Measurements from ENCODE around the gene PBX4.
"Not testable (repeated sequence)": the region's sequence is repeated elsewhere in the genome, so short reads cannot be mapped to it uniquely, and the experiment has no call there.

Gene PBX4

DNA sequence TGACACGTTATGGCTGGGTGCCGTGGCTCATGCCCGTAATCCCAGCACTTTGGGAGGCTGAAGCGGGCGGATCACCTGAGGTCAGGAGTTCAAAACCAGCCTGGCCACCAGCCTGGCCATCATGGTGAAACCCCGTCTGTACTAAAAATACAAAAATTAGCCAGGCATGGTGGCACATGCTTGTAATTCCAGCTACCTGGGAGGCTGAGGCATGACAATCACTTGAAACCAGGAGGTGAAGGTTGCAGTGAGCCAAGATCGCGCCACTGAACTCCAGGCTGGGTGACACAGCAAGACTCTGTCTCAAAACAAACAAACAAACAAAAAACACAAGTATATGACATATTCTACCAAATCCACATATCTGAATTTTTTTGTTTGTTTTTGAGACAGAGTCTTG, 11.8 kb downstream of the PBX4 start:
- not testable (repeated sequence) for H3K9me3 Mint-ChIP-seq; DNase-seq (ENCODE audit: low spot score in 2 of 2); ATAC-seq (replicated peaks; ENCODE audit: extremely low read depth, poor library complexity, severe bottlenecking); H3K4me3 Mint-ChIP-seq; H3K27me3 Mint-ChIP-seq
- peak overlapping the region; percentile 77 for H3K27ac Mint-ChIP-seq (ENCODE audit: low read depth)
- H3K4me1 Mint-ChIP-seq = peaks cover 37% of the 10 kb centered on the region
- peaks cover 11% of the 10 kb centered on the region for H3K36me3 Mint-ChIP-seq (ENCODE audit: insufficient read depth)

DNA sequence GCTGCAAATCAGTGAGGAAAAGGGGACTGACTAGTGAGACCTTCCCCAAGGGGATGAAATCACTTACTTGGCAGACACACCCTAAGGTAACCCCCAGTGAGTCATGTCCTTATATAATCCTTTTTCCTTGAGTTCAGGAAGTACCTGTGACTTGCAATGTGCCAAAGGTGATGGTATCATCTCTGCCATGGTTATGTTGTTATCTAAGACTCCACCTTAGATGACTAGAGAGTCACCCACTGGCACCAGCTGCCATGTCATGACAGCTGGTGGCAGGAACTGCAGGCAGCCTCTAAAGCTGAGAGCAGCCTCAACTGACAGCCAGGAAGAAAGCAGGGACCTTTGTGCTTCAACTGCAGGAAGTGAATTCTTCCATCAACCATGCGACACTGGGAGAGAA, 12.5 kb downstream of the PBX4 start:
- H3K27me3 Mint-ChIP-seq = no peaks in the 10 kb centered on the region
- peaks cover 11% of the 10 kb centered on the region for H3K36me3 Mint-ChIP-seq (ENCODE audit: insufficient read depth)
- peak in 1 of 2 donors; percentile 26 for DNase-seq (ENCODE audit: low spot score in 2 of 2)
- H3K27ac Mint-ChIP-seq (ENCODE audit: low read depth) = peak overlapping the region; percentile 77
- H3K4me3 Mint-ChIP-seq = peak overlapping the region; percentile 25
- peaks cover 43% of the 10 kb centered on the region for H3K4me1 Mint-ChIP-seq
- no peaks in the 10 kb centered on the region for H3K9me3 Mint-ChIP-seq
- ATAC-seq (replicated peaks; ENCODE audit: extremely low read depth, poor library complexity, severe bottlenecking) = peak; percentile 79

DNA sequence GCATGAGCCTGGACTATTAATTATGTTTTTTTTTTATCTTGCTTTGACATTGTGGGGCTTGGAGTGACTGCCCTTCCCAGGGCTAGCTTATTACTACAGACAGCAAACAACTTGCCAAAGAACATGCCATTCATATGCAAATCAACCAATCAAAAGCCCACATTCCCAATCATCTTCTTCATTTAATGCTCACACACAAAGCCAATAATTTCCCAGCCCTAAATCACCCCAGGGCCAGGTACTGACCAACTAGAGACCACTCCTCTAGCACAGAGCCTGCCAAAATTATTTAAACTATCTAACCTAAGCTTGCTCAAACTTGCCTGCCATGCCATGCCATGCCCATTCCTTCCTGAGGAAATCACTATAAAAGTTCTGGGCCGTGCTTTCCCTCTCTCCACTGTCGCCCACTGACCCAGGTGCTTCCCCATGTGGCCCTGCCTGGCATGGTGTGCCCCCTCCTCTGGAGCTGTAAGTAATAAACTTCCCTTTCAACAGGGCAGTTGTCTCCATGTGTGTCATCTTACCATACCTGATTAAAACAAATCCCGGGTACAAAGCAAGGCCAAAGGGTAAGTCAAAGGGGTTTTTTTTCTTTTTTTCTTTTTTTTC, 15.7 kb downstream of the PBX4 start:
- Mint-ChIP-seq H3K4me3 (peak overlapping the region; percentile 8), H3K27ac (ENCODE audit: low read depth) (peak overlapping the region; percentile 87), H3K27me3 (no peaks in the 10 kb centered on the region), H3K9me3 (no peaks in the 10 kb centered on the region), H3K4me1 (peaks cover 51% of the 10 kb centered on the region), H3K36me3 (ENCODE audit: insufficient read depth) (peaks cover 10% of the 10 kb centered on the region)
- no peak for ATAC-seq (replicated peaks; ENCODE audit: extremely low read depth, poor library complexity, severe bottlenecking)
- DNase-seq (ENCODE audit: low spot score in 2 of 2) = no peak

DNA sequence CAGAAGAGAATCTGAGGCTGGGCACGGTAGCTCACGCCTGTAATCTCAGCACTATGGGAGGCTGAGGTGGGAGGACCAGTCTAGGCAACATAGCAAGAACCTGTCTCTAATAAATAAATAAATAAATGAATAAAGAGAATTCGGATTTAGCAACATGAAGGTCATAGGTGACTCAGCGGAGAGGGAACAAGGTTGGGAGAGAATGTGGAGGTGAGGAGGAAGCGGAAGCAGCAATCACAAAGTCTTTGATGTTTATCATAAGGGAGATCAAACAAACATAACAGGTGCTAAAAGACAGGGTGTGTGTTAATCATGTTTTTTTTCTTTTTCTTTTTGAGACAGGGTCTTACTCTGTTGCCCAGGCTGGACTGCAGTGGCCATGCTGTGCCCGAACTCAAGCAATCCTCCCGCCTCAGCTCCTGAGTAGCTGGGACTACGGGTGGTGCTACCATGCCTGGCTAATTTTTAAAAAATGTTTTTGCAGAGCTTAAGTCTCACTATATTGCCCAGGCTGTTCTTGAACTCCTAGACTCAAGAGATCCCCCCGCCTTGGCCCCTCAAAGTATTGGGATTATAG, 16.3 kb downstream of the PBX4 start:
- DNase-seq (ENCODE audit: low spot score in 2 of 2) = no peak
- no peak for ATAC-seq (replicated peaks; ENCODE audit: extremely low read depth, poor library complexity, severe bottlenecking)
- Mint-ChIP-seq H3K9me3 (no peaks in the 10 kb centered on the region), H3K36me3 (ENCODE audit: insufficient read depth) (peaks cover 14% of the 10 kb centered on the region), H3K27ac (ENCODE audit: low read depth) (peak overlapping the region; percentile 87), H3K27me3 (no peaks in the 10 kb centered on the region), H3K4me1 (peaks cover 57% of the 10 kb centered on the region), H3K4me3 (peak overlapping the region; percentile 40)

DNA sequence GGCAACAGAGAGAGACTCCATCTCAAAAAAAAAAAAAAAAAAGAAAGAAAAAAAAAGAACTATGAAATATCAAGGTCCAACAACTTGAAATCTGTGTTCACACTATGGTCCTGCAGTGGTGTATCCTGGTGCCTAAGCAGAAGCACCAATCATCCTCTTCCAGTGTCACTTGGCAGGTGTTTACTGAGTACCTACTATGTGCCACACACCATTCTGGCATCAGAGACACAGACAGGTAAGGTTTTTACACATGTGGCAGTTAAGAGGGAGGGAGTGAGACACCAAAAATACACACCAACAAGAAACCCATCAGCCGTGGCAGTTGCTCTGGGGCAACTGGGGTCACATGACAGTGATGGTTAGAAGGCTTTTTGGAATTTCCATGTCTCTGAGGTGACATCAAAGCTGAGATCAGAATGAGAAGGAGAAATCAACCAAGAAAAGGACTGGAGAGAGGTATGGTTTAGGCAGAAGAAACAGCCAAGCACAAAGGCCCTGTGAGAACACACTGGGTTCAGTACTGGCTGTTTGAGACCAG, 17.6 kb downstream of the PBX4 start:
- ATAC-seq (replicated peaks; ENCODE audit: extremely low read depth, poor library complexity, severe bottlenecking) (no peak), DNase-seq (ENCODE audit: low spot score in 2 of 2) (no peak)
- Mint-ChIP-seq H3K27me3 (no peaks in the 10 kb centered on the region), H3K9me3 (no peaks in the 10 kb centered on the region), H3K27ac (ENCODE audit: low read depth) (peak overlapping the region; percentile 87), H3K36me3 (ENCODE audit: insufficient read depth) (peaks cover 12% of the 10 kb centered on the region), H3K4me3 (peak overlapping the region; percentile 40), H3K4me1 (peaks cover 50% of the 10 kb centered on the region)

DNA sequence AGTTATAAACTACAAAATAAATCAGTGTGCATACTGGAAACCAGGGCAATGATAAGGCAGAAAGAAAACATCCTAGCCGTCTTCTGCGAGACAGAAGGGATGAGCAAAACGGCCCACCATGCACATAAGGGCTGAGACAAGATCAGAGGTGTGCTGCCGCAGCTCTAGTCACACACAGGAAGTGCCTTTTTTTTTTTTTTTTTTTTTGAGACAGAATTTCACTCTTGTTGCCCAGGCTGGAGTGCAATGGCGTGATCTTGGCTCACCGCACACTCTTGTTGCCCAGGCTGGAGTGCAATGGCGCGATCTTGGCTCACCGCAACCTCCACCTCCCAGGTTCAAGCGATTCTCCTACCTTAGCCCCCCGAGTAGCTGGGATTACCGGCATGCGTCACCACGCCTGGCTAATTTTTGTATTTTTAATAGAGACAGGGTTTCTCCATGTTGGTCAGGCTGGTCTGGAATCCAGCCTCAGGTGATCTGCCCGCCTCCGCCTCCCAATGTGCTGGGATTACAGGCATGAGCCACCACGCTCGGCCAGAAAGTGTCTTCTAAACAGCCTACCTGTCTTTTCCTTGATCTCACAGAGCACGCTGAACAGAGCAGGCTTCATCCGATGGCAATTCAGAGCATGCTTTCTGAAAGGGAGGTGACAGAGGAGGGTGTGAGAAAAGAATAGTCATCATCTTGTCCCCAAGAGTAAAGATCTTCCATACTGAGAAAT, 19.6 kb downstream of the PBX4 start:
- Mint-ChIP-seq H3K27ac (ENCODE audit: low read depth) (peak overlapping the region; percentile 97), H3K4me1 (peaks cover 50% of the 10 kb centered on the region), H3K4me3 (peak overlapping the region; percentile 78), H3K36me3 (ENCODE audit: insufficient read depth) (peaks cover 16% of the 10 kb centered on the region)
- not testable (repeated sequence) for H3K27me3 Mint-ChIP-seq, H3K9me3 Mint-ChIP-seq
- ATAC-seq (replicated peaks; ENCODE audit: extremely low read depth, poor library complexity, severe bottlenecking) (peak; percentile 79), DNase-seq (ENCODE audit: low spot score in 2 of 2) (peak; percentile 42 to 70)

DNA sequence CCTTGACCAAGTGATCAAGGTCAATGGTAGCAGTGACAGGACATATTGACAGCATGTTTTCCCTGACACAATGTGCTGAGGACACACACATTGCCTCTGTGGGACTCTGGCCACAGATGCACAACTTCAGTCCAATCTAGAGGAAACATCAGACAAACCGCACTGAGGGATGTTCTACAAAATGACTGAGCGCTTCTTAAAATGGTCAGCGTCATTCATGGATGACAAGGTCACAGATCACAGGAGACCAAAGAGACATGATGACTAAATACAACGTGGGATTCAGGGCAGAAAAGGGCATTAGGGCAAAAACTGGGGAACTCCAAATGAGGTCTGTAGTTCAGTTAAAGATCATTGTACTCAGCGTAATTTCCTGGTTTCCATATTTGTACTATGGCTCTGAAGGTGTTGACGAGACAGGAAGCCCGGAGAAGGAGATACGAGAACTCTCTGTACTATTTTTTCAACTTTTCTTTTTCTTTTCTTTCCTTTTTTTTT, 20.6 kb downstream of the PBX4 start:
- Mint-ChIP-seq H3K4me1 (peaks cover 43% of the 10 kb centered on the region), H3K9me3 (no peaks in the 10 kb centered on the region), H3K36me3 (ENCODE audit: insufficient read depth) (peaks cover 20% of the 10 kb centered on the region), H3K27ac (ENCODE audit: low read depth) (peak overlapping the region; percentile 97), H3K27me3 (no peaks in the 10 kb centered on the region), H3K4me3 (peak overlapping the region; percentile 78)
- ATAC-seq (replicated peaks; ENCODE audit: extremely low read depth, poor library complexity, severe bottlenecking) (peak; percentile 79), DNase-seq (ENCODE audit: low spot score in 2 of 2) (peak in 1 of 2 donors; percentile 73)

DNA sequence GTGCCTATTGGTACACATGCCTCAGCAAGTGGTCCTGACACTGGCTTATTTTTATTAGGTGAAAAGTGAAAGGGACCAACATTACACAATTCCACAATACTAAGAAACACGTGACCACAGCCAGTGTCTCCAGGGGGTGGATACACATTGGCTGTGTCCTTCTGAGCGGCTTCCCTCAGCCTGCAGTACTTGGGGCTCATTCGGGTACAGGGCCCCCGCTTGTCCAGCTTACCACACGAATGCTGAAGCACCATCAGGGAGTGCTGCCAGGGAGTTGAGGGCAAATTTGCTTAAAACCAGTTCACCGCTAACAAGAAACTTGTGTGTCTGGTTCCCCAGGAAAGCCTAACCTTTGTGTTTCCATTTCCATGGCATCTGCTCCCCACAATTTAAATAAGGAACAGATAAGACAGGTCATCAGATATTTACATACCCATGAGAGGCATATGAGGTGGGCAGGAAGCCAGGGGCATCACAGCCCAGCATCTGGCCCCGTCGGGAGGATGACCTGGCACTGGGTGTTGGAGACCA, 23.3 kb downstream of the PBX4 start:
- no peak for DNase-seq (ENCODE audit: low spot score in 2 of 2)
- Mint-ChIP-seq H3K27me3 (no peaks in the 10 kb centered on the region), H3K4me1 (peaks cover 37% of the 10 kb centered on the region), H3K4me3 (no peak overlapping the region), H3K9me3 (no peaks in the 10 kb centered on the region), H3K36me3 (ENCODE audit: insufficient read depth) (peaks cover 24% of the 10 kb centered on the region), H3K27ac (ENCODE audit: low read depth) (peak overlapping the region; percentile 97)
- ATAC-seq (replicated peaks; ENCODE audit: extremely low read depth, poor library complexity, severe bottlenecking) = no peak

DNA sequence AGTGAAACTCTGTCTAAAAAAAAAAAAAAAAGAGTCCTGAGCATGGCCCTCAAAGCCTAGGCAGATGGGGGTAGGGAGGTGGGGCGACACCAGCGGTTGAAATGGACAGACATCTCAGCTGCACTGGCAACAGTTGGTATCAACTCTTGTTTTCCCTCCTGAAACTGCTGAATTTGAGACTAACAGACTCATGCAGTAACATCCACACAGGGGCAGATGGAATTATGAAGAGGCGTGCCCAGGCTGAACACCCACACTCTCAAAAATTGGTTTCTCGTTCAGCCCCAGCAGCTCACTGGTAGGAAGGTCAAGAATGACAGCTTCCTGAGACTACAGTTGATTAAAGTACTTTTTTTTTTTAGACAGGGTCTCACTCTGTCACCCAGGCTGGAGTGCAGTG, 24.1 kb downstream of the PBX4 start:
- H3K27me3 Mint-ChIP-seq = no peaks in the 10 kb centered on the region
- no peaks in the 10 kb centered on the region for H3K9me3 Mint-ChIP-seq
- peaks cover 29% of the 10 kb centered on the region for H3K36me3 Mint-ChIP-seq (ENCODE audit: insufficient read depth)
- peaks cover 41% of the 10 kb centered on the region for H3K4me1 Mint-ChIP-seq
- no peak for DNase-seq (ENCODE audit: low spot score in 2 of 2)
- peak overlapping the region; percentile 41 for H3K27ac Mint-ChIP-seq (ENCODE audit: low read depth)
- H3K4me3 Mint-ChIP-seq = no peak overlapping the region
- ATAC-seq (replicated peaks; ENCODE audit: extremely low read depth, poor library complexity, severe bottlenecking) = no peak

DNA sequence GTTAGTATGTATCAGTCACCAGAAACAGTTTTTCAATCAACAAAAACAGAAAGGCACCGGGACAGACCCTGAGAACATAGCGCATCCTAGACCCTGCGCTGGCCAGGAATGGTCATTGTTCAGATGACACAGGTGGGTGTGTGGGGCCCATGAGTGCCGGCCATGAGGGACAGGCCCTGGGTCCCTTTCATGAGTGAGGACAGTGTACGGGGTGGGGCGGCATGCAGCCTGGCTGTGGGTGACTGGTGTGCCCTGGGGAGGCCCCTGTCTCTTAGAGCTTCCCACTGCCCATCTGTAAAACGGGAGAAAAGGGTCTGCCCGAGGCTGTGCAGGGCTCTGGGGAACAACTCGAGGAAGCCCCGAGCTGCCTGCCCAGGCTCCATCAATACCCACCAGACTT, 25.8 kb downstream of the PBX4 start:
- Mint-ChIP-seq H3K4me3 (no peak overlapping the region), H3K27ac (ENCODE audit: low read depth) (no peak overlapping the region), H3K27me3 (no peaks in the 10 kb centered on the region)

DNA sequence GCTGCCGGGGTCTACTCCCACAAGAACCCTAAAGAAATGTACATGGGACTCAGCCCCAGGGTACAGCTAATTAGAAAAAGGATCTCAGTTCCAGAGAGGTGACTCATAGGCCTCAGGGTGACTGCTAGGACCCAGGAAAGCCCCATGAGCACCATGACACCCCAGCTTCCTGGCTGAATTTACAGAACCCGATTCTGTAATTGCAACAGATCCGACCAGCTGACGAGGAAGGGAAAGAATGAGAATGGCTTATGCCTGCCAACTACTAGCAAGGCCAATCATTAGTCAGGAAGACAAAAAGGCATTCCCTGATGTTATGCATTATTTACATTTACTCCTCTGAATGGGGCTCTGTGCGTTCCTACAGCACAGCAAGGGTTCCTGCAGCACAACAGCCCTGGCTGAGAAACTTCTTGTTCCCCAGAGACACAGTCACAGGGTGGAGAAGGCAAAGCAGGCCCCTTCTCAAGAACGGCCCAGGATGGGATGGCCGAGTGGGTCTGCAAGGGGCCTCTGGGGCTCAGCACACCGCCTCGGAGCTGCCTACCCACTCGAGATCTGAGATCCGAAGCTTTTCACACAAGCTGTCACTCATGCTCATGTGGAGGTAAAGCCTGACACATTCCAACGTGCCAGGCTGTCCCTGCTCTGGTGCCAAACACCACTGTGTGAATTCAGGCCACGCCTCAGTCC, 27.2 kb downstream of the PBX4 start:
- DNase-seq (ENCODE audit: low spot score in 2 of 2) (peak; percentile 25 to 52), ATAC-seq (replicated peaks; ENCODE audit: extremely low read depth, poor library complexity, severe bottlenecking) (peak; percentile 96)
- Mint-ChIP-seq H3K4me3 (peak overlapping the region; percentile 45), H3K27me3 (no peaks in the 10 kb centered on the region), H3K4me1 (peaks cover 27% of the 10 kb centered on the region), H3K36me3 (ENCODE audit: insufficient read depth) (peaks cover 21% of the 10 kb centered on the region), H3K9me3 (no peaks in the 10 kb centered on the region), H3K27ac (ENCODE audit: low read depth) (peak overlapping the region; percentile 91)

More for the DNA sequence above, 25.8 kb downstream of the PBX4 start:
- Mint-ChIP-seq H3K4me1 (peaks cover 33% of the 10 kb centered on the region), H3K36me3 (ENCODE audit: insufficient read depth) (peaks cover 24% of the 10 kb centered on the region), H3K9me3 (no peaks in the 10 kb centered on the region)
- DNase-seq (ENCODE audit: low spot score in 2 of 2) (no peak), ATAC-seq (replicated peaks; ENCODE audit: extremely low read depth, poor library complexity, severe bottlenecking) (no peak)

DNA sequence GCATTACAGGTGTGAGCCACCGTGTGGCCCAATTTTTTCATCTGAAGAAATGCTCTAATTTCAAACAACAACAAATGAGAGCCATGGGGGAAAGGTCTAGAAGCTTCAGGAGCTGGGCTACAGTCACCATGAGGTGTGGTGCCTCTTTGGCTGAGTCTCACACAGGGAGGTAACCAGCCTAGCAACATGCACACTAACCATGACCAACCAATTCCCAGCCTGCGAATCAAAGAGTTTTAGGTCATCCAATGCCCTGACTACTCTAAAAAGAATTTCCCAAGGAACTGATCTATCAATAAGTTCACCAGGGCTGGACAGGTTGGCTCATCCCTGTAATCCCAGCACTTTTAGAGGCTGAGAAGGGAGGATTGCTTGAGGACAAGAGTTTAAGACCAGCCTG, 29.9 kb downstream of the PBX4 start:
- no peaks in the 10 kb centered on the region for H3K27me3 Mint-ChIP-seq
- peaks cover 21% of the 10 kb centered on the region for H3K36me3 Mint-ChIP-seq (ENCODE audit: insufficient read depth)
- no peak overlapping the region for H3K4me3 Mint-ChIP-seq
- DNase-seq (ENCODE audit: low spot score in 2 of 2) (no peak), ATAC-seq (replicated peaks; ENCODE audit: extremely low read depth, poor library complexity, severe bottlenecking) (no peak)
- H3K27ac Mint-ChIP-seq (ENCODE audit: low read depth) = peak overlapping the region; percentile 91
- H3K9me3 Mint-ChIP-seq = no peaks in the 10 kb centered on the region
- peaks cover 27% of the 10 kb centered on the region for H3K4me1 Mint-ChIP-seq

All from central memory CD8-positive, alpha-beta T cell (primary cell).